ENCODE results near the gene ME3.

DNA sequence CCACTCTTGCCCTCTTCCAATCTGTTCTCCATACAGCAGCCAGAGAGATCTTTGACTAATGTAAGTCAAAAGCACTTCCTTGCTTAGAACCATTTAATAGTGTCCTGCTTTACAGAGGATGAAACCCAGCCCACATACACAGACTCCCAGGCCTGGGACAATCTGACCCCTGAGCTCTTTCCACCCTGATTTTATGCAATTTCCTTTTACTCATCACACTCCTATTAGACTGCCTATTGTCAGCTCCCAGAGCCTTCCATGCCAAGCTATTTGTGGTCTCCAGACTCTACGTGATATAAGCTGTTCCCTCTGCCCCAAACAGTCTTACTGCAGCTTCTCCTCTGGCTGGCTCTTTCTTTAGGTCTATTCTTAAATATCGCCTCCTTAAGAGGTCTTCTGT, 28.1 kb downstream of the ME3 start:
- TF ChIP-seq ZNF274 (IDR thresholded peaks at IDR 0.05; ENCODE audit: low read depth, low read length) = no peak
- no peak for TF ChIP-seq YY1 (IDR thresholded peaks at IDR 0.05; ENCODE audit: insufficient read depth, insufficient read length)
- TF ChIP-seq SUZ12 (IDR thresholded peaks at IDR 0.05; ENCODE audit: extremely low read depth, insufficient read depth, insufficient read length) = no peak
